SK-N-SH treated with all-trans-retinoic acid at 6 μM for 48 hours (cell line): Measurements from ENCODE around the gene CSKMT.

Source experiments
- ARNTL ChIP-seq: fragments of 450-650 bp; formaldehyde crosslinking; IDR thresholded peaks from 2 replicates; pipeline ENCODE4 v1.5.0; 2020; ENCODE audit warnings: low read depth, mild to moderate bottlenecking, moderate library complexity, borderline replicate concordance
- GLIS3 ChIP-seq: fragments of 250-450 bp; sonication (Bioruptor Pico); IDR thresholded peaks from 2 replicates; pipeline ENCODE4 v1.5.0; 2020; ENCODE audit warnings: mild to moderate bottlenecking, moderate library complexity
- OSR1 ChIP-seq: fragments of 250-450 bp; sonication (Bioruptor Pico); IDR thresholded peaks from 2 replicates; pipeline ENCODE4 v1.8.0; 2022; ENCODE audit warnings: moderate library complexity, mild to moderate bottlenecking, inconsistent platforms
- RARB ChIP-seq: fragments of 250-450 bp; sonication (Bioruptor Pico); IDR thresholded peaks from 2 replicates; pipeline ENCODE4 v1.8.0; 2021; ENCODE audit warnings: mild to moderate bottlenecking, moderate library complexity
- TOX ChIP-seq: fragments of 250-450 bp; sonication (Bioruptor Pico); IDR thresholded peaks from 2 replicates; pipeline ENCODE4 v1.8.0; 2021; ENCODE audit warnings: mild to moderate bottlenecking, moderate library complexity, borderline replicate concordance
- ZFP30 ChIP-seq: fragments of 450-650 bp; formaldehyde crosslinking; IDR thresholded peaks from 2 replicates; pipeline ENCODE4 v1.5.0; 2022; ENCODE audit warnings: mild to moderate bottlenecking, moderate library complexity
- ZNF565 ChIP-seq: fragments of 450-650 bp; formaldehyde crosslinking; conservative IDR thresholded peaks from 2 replicates; pipeline ENCODE4 v1.5.0; 2020; ENCODE audit warnings: low read depth, mild to moderate bottlenecking, moderate library complexity
- ZNF70 ChIP-seq: fragments of 450-650 bp; formaldehyde crosslinking; IDR thresholded peaks from 2 replicates; pipeline ENCODE4 v1.5.0; 2020; ENCODE audit warnings: mild to moderate bottlenecking, moderate library complexity
- ZNF8 ChIP-seq: fragments of 450-650 bp; formaldehyde crosslinking; IDR thresholded peaks from 2 replicates; pipeline ENCODE4 v1.5.0; 2020; ENCODE audit warnings: mild to moderate bottlenecking, moderate library complexity
- TF ChIP-seq, protein P1 (sequence below): fragments of 250-450 bp; sonication (Bioruptor Pico); IDR thresholded peaks from 2 replicates; pipeline ENCODE4 v1.8.0; 2020; ENCODE audit warnings: mild to moderate bottlenecking, moderate library complexity, borderline replicate concordance
- TF ChIP-seq, protein P2 (sequence below): fragments of 250-450 bp; sonication (Bioruptor Pico); IDR thresholded peaks from 2 replicates; pipeline ENCODE4 v1.5.1; 2020; ENCODE audit warnings: low read depth, mild to moderate bottlenecking, moderate library complexity
- TF ChIP-seq, protein P3 (sequence below): fragments of 250-450 bp; sonication (Bioruptor Pico); IDR thresholded peaks from 2 replicates; pipeline ENCODE4 v1.5.0; 2020; ENCODE audit warnings: mild to moderate bottlenecking, moderate library complexity

DNA sequence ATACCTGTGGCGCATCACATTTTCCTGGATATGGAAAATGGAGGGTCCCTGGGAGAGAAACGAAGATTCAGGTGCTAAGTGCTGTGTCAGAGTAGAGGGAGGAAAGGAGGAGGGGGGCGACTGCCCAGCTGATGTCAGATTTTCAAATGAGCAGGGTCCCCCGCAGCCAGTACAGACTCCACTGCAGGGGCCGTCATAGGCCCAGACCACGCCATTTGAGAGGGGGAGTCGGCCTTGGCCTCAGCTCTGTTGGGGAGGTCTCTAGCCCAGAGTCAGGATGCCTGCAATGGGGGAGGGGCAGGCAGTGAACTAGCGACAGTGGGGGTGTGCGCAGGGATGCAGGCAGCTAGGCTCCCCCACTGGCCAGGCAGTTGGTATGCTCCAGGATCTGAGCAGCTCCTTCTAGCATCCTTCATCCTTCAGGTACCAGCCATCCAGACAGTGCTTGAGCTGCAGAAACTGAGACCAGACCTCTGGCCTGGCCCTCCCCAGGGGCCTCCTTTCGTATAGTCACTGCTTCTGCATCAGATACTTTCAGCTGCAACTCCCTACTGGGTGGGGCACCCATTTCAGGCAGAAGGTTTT is 42.3 kb downstream of the CSKMT start, which contains the start of the genes BSCL2 and GNG3:
- TF ChIP-seq TOX (CRISPR knock-in tag) (no peak), ZNF70 (CRISPR knock-in tag) (no peak), ZFP30 (no peak), RARB (CRISPR knock-in tag) (no peak), ZNF565 (CRISPR knock-in tag) (no peak), OSR1 (no peak), GLIS3 (no peak), ARNTL (CRISPR knock-in tag) (no peak), ZNF8 (CRISPR knock-in tag) (no peak)
- TF ChIP-seq, protein P1, sequence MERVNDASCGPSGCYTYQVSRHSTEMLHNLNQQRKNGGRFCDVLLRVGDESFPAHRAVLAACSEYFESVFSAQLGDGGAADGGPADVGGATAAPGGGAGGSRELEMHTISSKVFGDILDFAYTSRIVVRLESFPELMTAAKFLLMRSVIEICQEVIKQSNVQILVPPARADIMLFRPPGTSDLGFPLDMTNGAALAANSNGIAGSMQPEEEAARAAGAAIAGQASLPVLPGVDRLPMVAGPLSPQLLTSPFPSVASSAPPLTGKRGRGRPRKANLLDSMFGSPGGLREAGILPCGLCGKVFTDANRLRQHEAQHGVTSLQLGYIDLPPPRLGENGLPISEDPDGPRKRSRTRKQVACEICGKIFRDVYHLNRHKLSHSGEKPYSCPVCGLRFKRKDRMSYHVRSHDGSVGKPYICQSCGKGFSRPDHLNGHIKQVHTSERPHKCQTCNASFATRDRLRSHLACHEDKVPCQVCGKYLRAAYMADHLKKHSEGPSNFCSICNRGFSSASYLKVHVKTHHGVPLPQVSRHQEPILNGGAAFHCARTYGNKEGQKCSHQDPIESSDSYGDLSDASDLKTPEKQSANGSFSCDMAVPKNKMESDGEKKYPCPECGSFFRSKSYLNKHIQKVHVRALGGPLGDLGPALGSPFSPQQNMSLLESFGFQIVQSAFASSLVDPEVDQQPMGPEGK (CRISPR knock-in tag) = no peak
- TF ChIP-seq, protein P2, sequence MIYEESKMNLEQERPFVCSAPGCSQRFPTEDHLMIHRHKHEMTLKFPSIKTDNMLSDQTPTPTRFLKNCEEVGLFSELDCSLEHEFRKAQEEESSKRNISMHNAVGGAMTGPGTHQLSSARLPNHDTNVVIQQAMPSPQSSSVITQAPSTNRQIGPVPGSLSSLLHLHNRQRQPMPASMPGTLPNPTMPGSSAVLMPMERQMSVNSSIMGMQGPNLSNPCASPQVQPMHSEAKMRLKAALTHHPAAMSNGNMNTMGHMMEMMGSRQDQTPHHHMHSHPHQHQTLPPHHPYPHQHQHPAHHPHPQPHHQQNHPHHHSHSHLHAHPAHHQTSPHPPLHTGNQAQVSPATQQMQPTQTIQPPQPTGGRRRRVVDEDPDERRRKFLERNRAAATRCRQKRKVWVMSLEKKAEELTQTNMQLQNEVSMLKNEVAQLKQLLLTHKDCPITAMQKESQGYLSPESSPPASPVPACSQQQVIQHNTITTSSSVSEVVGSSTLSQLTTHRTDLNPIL (CRISPR knock-in tag) = no peak
- TF ChIP-seq, protein P3, sequence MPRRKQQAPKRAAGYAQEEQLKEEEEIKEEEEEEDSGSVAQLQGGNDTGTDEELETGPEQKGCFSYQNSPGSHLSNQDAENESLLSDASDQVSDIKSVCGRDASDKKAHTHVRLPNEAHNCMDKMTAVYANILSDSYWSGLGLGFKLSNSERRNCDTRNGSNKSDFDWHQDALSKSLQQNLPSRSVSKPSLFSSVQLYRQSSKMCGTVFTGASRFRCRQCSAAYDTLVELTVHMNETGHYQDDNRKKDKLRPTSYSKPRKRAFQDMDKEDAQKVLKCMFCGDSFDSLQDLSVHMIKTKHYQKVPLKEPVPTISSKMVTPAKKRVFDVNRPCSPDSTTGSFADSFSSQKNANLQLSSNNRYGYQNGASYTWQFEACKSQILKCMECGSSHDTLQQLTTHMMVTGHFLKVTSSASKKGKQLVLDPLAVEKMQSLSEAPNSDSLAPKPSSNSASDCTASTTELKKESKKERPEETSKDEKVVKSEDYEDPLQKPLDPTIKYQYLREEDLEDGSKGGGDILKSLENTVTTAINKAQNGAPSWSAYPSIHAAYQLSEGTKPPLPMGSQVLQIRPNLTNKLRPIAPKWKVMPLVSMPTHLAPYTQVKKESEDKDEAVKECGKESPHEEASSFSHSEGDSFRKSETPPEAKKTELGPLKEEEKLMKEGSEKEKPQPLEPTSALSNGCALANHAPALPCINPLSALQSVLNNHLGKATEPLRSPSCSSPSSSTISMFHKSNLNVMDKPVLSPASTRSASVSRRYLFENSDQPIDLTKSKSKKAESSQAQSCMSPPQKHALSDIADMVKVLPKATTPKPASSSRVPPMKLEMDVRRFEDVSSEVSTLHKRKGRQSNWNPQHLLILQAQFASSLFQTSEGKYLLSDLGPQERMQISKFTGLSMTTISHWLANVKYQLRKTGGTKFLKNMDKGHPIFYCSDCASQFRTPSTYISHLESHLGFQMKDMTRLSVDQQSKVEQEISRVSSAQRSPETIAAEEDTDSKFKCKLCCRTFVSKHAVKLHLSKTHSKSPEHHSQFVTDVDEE = no peak
